ENCODE results near the gene NKX3-2.

Gene NKX3-2

DNA sequence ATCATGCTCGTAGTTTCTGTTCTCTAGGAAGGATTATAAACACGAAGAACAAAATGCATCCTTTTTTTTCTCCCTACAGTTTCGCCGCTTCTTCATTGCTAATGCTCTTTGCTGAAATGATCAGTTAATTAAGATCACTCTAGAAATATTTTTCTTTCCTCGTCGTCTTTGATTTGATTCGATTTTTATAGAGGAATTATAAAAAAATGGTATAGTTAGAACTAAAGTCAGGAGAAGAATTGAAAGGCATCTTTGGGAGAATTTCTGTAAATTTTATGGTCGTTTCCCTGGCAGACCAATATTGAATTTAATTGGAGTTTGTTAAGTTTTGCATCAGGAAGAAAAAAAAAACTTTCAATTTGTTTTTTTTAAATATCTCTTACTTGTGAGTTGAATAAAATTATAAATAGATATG is 1.1 kb upstream of the NKX3-2 start:
- no peak for DNase-seq (ENCODE audit: low read depth in 2 of 2)

GRCh38 chr4:13544606-13545393 is 492 bp upstream of the NKX3-2 start:
- peak in 1 of 2 donors; percentile 47 for DNase-seq (ENCODE audit: low read depth in 2 of 2)

DNA sequence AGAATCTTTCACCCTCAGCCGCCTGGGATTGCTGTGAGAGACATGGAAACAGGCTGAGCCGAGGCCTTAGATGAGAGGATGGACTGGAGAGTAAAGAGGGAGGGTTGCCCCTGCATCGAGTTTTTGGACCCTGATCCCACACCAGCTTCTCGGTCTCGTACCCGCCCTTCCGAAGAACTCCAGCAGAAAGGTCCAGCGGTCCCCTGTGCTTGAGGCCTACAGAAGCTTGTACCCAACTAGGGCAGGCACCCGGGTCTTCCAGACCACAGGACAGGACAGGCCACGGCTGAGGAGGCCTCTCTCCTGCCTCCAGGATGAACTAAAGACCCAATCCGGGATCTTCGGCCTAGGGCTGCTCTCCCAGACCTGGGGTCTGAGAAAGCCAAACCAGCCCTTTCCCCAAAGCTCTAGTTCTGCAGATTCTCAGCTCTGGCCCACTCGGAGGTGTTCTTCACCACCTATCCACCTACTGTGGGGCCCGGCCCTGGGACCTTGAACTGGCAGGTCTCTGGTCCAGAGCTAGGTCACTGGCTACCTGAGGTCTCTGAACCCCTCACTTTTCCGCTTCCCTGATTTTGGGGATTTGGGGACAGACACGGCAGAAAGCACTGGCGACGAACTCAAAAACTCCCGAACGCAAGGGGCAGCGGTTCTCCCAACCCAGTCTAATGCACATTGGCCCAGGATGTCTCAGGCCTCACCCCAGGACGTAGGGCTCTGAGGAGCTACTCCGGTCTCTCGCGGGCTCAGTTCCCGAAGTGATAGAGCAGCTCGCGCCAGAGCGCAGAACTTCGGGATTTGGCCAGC is 1.1 kb downstream of the NKX3-2 start:
- no peak for DNase-seq (ENCODE audit: low read depth in 2 of 2)

GRCh38 chr4:13542577-13543031 is 1.7 kb downstream of the NKX3-2 start:
- no peak for DNase-seq (ENCODE audit: low read depth in 2 of 2)

- DNase-seq (ENCODE audit: low read depth in 2 of 2), result no peak
Measured at GRCh38 chr4:13541720-13542576, 2.4 kb downstream of the NKX3-2 start.

DNA sequence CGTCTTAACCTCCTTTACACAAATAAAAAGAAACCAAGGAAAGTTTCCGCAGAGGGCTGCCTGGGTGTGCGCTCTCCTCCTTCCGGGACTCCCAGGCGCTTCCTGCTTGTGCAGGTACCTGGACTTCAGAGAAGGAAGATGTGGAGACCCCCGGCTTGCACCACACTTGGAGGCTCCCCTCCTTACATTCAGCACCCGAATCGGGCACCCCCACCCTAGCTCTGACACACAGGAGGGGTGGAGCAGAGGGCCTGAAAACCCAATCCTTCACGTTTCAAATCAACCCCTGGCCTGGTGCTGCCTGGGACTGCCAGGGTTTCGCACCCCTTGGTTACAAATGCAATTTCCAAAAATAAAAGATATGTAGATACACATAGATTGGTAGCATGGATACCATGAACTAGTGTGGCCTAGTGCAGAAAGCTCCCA is 3.1 kb downstream of the NKX3-2 start:
- DNase-seq (ENCODE audit: low read depth in 2 of 2), result no peak

DNA sequence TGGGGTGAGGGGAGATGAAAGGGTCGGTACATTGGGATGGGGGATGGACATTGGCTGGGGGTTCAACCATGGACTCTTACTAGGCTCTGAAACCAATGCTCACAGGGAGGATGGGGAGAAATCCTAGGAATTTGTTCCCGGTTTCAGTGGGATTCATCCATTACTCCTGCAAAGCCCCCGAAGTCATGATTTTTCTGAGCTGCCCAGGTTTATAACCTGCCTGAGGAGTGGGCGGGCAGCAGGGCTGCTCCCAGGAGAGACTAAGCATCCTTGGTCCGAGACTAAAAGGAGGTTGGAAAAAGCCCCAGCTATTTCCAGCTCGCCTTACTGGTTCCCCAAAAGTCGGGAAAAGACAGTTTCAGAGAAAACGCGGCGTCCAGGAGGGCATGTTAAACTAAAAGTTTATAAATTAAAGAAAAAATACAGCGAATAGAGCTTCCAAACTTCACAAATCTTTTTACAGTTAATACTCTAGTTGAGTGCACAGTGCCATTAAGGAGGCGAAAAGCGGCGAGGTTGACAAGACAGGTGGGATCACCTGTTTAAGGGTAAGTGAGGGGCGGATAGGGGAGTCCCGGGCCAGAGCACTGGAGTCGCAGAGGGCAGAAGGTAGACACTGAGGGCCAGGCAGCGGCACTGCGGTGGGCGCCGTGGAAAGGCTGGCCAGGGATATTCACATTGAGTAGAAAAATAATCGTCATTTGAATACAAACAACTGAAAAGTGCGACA is 3.7 kb downstream of the NKX3-2 start:
- no peak for DNase-seq (ENCODE audit: low read depth in 2 of 2)

DNA sequence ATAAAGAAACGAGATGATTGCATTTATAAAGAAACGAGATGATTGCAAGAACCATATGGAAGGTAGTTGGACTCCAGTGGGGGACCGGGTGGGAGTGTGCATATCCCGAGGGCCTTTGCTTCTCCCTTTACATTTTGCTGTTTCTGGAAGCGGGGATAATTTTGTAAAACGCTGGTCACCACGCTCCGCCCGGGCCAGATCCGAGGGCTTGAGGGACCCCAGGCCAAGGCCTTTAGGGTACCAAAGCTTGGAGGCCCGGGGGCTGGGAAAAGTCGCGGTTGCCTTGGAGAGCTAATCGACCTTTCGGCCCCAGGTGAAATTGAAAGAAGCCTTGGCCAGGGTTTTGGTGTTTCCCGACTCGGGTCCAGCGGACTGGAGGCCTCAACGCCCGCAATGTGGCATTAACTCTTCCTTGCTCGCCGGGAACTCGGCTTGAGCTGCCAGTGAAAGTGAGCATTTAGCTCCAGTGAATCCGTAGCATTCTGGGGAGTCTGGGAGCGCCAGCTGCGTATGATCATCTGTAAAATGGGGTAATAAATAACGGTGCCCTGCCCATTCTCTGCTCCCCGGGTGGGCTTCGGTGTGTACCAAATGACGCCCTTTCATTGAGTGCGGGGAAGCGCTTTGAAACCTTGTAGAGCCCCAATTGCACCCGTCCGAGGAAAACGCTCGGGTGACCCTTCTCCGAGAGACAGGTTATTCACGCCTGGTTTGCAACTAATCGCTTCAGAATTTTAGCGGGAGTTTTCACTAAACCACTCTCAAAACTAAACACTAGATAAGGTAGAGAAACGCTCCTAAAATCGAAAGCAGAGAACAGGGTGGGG is 4.5 kb downstream of the NKX3-2 start:
- DNase-seq (ENCODE audit: low read depth in 2 of 2), result no peak

DNA sequence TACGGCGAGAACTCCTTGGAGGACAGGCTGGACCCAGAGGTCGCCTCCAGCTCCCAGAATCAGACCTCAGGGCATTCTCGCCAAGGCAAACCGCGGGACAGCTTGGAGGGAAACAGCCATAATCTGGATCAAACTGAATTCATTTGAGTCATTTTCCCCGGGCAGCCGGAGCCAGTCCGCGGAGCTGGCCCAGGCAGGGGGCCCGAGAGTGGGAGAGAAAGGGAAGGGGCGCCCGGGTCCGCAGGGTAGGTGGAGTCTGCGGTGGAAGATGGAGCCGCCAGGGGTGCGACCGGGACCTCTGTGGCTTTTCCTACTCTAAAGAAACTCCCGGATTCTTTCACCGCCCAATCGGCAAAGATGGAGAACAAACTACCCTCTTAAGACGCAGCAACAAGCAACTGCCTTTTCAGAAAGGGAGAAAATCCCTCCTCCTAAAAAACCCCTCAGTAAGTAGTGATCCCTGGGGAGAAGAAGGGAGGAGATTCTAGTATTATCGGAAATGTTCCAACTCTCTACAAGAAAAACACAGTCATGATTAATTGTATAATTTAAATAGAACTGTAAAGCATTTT is 5.2 kb downstream of the NKX3-2 start:
- DNase-seq (ENCODE audit: low read depth in 2 of 2), result no peak

DNA sequence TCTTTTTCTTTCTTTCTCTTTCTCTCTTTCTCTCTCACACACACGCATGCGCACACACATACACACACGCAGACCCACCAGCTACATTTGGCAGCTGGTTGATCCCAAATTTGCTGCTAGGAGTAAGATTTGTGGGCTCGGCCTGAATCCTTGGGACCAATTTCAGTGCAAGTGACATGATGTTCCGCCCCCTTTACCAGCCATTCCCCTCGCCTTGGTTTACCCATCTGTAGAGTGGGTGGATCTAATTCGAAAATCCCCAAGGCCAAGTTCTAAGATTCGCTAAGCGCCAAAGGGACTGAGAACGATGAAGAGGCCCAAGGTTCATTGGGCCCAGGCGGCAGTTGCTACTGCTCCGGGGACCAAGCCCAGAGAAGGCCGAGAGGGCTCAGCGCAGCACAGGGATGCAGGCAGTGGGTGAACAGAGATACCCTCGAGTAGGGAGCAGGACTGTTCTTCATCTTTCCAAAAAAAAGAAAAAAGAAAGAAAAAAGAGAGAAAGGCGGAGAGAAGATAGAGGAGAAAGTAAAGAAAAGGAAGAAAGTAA is 5.8 kb downstream of the NKX3-2 start:
- no peak for DNase-seq (ENCODE audit: low read depth in 2 of 2)

DNA sequence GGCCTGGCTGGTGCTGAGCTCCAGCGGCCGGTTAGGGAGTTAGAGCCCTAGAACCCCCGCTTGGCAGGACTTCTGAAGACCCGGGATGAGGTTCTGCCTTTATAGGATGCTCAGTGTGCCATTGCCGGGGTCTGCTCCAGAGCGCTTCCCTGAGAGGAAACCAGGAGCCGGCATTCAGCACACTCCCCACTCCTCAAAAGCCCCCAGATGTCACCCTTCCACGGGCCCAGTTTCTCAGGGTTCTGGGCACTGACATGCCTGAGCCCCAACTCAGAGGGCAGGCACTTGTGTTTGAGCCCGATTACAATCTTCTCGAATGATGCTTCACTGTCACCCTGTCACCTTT is 6.5 kb downstream of the NKX3-2 start:
- DNase-seq (ENCODE audit: low read depth in 2 of 2), result no peak

DNA sequence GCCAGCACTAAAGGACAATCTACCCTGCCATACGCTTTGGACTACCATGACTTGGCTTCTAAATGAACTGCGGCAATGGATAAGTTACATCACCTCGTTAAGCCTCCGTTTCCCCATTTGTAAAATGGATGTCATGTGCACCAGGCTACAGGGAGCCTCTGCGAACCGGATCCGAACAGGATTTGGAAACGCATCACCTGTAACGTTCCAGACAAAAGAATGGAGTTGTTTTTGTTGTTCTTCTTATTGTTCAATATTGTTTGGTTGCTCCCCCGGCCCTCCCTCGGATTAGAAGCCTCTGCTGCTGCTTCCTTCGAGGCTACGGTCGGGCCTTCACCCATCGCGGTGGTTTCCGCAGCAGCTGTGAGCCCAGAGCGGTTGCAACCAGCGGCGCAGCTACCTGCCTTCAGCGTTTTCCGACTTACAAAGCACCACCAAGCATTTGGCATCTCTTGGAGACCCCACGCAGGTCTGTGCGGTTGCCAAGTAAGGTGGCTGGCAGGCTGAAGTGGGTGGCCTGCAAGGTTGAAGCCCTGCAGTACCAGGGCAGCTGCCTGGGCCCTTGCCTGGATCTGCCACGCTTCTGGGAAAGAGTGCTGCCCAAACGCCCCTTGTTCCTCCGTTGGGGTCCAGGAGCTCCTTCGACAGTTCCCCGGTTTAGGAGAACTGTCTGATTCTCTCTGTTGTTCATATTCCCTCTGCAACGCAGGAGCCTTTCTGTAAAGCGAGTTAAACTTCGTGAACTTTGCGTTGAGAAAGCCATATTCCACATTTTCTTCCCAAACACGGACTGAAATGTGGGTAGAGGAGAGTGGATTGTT is 7.1 kb downstream of the NKX3-2 start:
- DNase-seq (ENCODE audit: low read depth in 2 of 2), result no peak

DNA sequence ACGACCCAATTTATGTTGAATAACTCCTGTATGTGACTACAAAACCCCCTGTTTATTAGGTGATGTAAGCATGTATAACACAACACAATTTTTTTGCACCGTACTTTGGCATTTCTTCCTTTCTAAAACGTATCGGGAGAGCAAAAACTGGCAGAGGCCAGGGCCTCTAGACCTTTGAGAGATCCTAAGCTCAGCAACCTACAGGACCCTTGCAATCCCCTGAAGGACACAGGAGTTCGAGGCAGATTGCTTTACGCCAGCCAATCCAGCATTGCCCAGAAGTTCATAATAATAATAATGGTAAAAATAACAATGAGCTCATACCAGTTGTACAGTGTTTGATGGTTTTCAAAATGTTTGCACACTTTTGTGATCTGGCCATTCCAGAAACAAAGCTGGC is 7.7 kb downstream of the NKX3-2 start:
- DNase-seq (ENCODE audit: low read depth in 2 of 2), result no peak

GRCh38 chr4:13535708-13536361 is 8.5 kb downstream of the NKX3-2 start:
- no peak for DNase-seq (ENCODE audit: low read depth in 2 of 2)

DNA sequence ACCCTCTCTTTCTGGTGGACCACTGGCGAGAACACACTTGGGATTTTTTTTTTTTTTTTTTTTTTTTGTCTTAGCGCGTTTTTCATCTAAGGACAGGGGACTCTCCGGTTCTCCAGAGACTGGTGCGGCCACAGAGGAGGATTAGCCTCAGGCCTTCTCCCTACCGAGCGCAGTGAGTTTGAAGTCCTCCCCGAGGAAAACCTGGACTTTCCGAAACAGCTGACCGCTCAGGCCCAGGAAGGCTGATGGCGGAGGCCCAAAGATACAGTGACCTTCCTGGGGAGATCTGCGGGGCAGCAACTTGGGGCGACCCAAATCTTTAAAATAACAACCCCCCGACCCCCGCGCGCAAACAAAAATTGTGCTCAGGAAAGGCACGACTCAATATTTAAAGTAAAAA is 9.2 kb downstream of the NKX3-2 start:
- DNase-seq (ENCODE audit: low read depth in 2 of 2), result no peak

GRCh38 chr4:13534344-13535063 is 9.8 kb downstream of the NKX3-2 start:
- DNase-seq (ENCODE audit: low read depth in 2 of 2), result no peak

DNA sequence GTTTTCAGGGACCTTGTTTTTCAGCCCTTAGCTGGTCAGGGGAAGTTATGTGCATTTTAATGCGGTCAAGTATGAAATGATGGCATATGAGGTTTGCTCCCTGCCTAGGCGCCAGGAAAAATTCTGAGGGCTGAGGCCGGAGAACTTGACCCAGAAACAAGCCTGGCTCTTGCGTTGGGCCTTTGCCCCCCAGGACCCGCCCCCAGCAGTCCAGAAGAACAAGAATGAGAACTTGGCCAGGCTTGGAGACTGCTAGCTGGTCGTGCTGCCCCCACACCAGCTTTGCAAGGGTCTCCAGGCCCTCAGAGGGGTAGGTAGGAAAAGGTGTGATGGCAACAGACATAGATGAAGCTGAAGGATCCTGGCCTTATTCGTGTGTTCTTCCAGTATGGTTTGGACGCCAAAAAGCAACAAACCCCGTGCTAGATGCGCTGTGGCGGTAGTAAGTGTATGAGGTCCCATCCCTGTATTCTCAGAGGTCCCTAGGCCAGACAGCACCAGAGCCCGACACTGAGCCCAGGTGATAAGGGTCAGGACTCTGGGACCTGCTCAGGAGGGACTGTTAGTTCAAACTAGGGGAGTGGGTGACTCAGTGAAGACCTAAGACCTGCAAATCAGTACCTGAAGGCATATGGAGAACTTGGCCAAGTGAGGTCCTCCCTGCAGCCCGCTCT is 10.5 kb downstream of the NKX3-2 start:
- no peak for DNase-seq (ENCODE audit: low read depth in 2 of 2)

Measured in activated CD4-positive, alpha-beta T cell treated with anti-CD3 and anti-CD28 coated beads for 24 hours (primary cell).